GM12878 (cell line): ENCODE measurements around the gene CDC27. TPM values are rescaled to one million over a fixed set of nuclear protein-coding genes. Genes with fewer than 3 reads are reported as not detected.

Experiments
- ATAC-seq: fragments of 200-7000 bp; cut with Tn5 transposase; 3 replicates; pipeline ENCODE4 v1.9.1; 2020; ENCODE audit warnings: mild to moderate bottlenecking, moderate library complexity
- BruUV-seq: library from RNA; stranded (reverse); fragments of 400-500 nt; replicated peaks from 2 replicates; lab custom pipeline; 2021; lab: Mats Ljungman, UMichigan
- CTCF ChIA-PET: fragments of 300-600 bp; sonication (Branson Sonifier 250); formaldehyde crosslinking; extraction: SDS; loops from one replicate; lab custom pipeline; 2021; ENCODE audit warnings: inconsistent platforms; lab: Yijun Ruan, JAX
- POLR2A ChIA-PET: fragments of 350-600 bp; formaldehyde crosslinking; extraction: SDS; loops from one replicate; lab custom pipeline; 2021; ENCODE audit warnings: inconsistent platforms; lab: Charles Lee
- RAD21 ChIA-PET: fragments of 300-600 bp; sonication (Branson Sonifier 250); formaldehyde crosslinking; loops from one replicate; lab custom pipeline; 2023; ENCODE audit warnings: antibody characterized with exemption; ENCODE audit not compliant: unreplicated experiment; lab: Charles Lee
- SMC1A ChIA-PET: fragments of 300-600 bp; sonication (Branson Sonifier 250); formaldehyde crosslinking; loops from one replicate; lab custom pipeline; 2023; ENCODE audit not compliant: unreplicated experiment, uncharacterized antibody; lab: Charles Lee
- DNase-seq: peaks from one replicate; pipeline ENCODE4 v3.0.0-alpha.2; 2011; ENCODE audit warnings: low read depth, low spot score
- FAIRE-seq: peaks from 3 replicates; lab custom pipeline; 2011; peaks lifted over from hg19 to GRCh38; lab: Jason Lieb, UNC
- H2AFZ ChIP-seq: 2 replicates; pipeline ENCODE4 v1.6.0; 2011; ENCODE audit warnings: low read depth, low read length, control low read depth; ENCODE audit not compliant: control insufficient read depth
- H3K27ac ChIP-seq: 2 replicates; pipeline ENCODE4 v1.5.1; 2011; ENCODE audit warnings: control low read depth; ENCODE audit not compliant: control insufficient read depth, insufficient read depth
- H3K27me3 ChIP-seq, 2 experiments: replicated peaks in 1 of 2; 2 replicates each; pipeline versions ENCODE4 v1.6.0 to v1.6.1; 2011; ENCODE audit warnings: low read length in 1 of 2; ENCODE audit not compliant: control insufficient read depth in 2 of 2, insufficient read depth in 2 of 2
- H3K36me3 ChIP-seq, 2 experiments: 2 replicates each; pipeline ENCODE4 v1.5.1; 2011; ENCODE audit warnings: low read length in 1 of 2; ENCODE audit not compliant: control insufficient read depth in 2 of 2, insufficient read depth in 2 of 2
- H3K4me1 ChIP-seq: 2 replicates; pipeline ENCODE4 v1.6.1; 2011; ENCODE audit warnings: mild to moderate bottlenecking, low read length, moderate library complexity, mixed read lengths; ENCODE audit not compliant: control insufficient read depth, insufficient read depth
- H3K4me2 ChIP-seq: 2 replicates; pipeline ENCODE4 v1.6.0; 2011; ENCODE audit warnings: control low read depth; ENCODE audit not compliant: control insufficient read depth, insufficient read depth
- H3K4me3 ChIP-seq: fragments of 200-600 bp; sonication (generic); 2 replicates; pipeline ENCODE4 v1.5.1; 2016
- H3K79me2 ChIP-seq: 2 replicates; pipeline ENCODE4 v1.6.0; 2011; ENCODE audit warnings: low read length; ENCODE audit not compliant: control insufficient read depth, insufficient read depth
- H3K9ac ChIP-seq: 2 replicates; pipeline ENCODE4 v1.8.0; 2011; ENCODE audit warnings: low read length, control low read depth, mixed read lengths; ENCODE audit not compliant: control insufficient read depth, insufficient read depth
- H3K9me3 ChIP-seq: replicated peaks from 3 replicates; pipeline ENCODE4 v1.5.1; 2011; ENCODE audit warnings: mild to moderate bottlenecking, low read length; ENCODE audit not compliant: control insufficient read depth, insufficient read depth
- H4K20me1 ChIP-seq: 2 replicates; pipeline ENCODE4 v1.6.0; 2011; ENCODE audit not compliant: control insufficient read depth, insufficient read depth
- CHD1 ChIP-seq: IDR thresholded peaks from 2 replicates; pipeline ENCODE4 v1.6.1; 2012; ENCODE audit warnings: low read depth, low read length, improper control_type of control experiment
- IKZF1 ChIP-seq: fragments of 450-650 bp; conservative IDR thresholded peaks from 2 replicates; pipeline ENCODE4 v1.6.1; 2017; ENCODE audit warnings: antibody characterized with exemption, mild to moderate bottlenecking
- ZNF217 ChIP-seq: fragments of 450-650 bp; IDR thresholded peaks from 2 replicates; pipeline ENCODE4 v1.6.1; 2017; ENCODE audit warnings: antibody characterized with exemption, mild to moderate bottlenecking
- WGBS: methylation state at CpG from one replicate; pipeline ENCODE4 v1.1.6; 2016; ENCODE audit warnings: low lambda C conversion rate; ENCODE audit not compliant: insufficient replicate concordance, insufficient coverage; ENCODE audit errors: missing lambda C conversion rate; 5-methylcytosine and 5-hydroxymethylcytosine counted together
- in situ Hi-C: fragments of 300-500 bp; cut with MboI; formaldehyde crosslinking; loops from 9 replicates; pipeline ENCODE4 v1.14.3; 2018; ENCODE audit warnings: mixed read lengths
- intact Hi-C: fragments of 100-400 bp; cut with micrococcal nuclease; formaldehyde crosslinking; loops from one replicate; pipeline ENCODE4 v1.14.2; 2022; ENCODE audit not compliant: unreplicated experiment
- polyA plus RNA-seq, 11 experiments: library from polyadenylated mRNA; depleted of rRNA in 4 of 11; unstranded in 6 of 11; stranded (reverse) in 5 of 11; fragments of >200 nt; fragmentation: Nextera tagmentation in 4 of 11; fragmentation: Illumina TruSeq in 1 of 11; extraction: Ambion mirVana in 4 of 11; extraction: Trizol in 1 of 11; gene quantifications; 1 replicate in 1 of 11; 2 replicates in 10 of 11; pipeline versions ENCODE4 v1.2.1 to v1.2.3, GENCODE V29; 2011 to 2016; ENCODE audit warnings: inconsistent platforms in 2 of 11, missing spikeins in 2 of 11, low read depth in 1 of 11
- total RNA-seq, 4 experiments: library from RNA; depleted of rRNA in 3 of 4; stranded (reverse); fragments of >200 nt in 3 of 4; fragmentation: Illumina TruSeq in 1 of 4; extraction: Trizol in 1 of 4; gene quantifications; 2 replicates each; pipeline versions ENCODE4 v1.2.1 to v1.2.3, GENCODE V29; 2013 to 2021

The CDC27 gene
- total and polyA plus RNA-seq, 10 of the 15 experiments (the other 5 are each of a cell fraction or from before 2014, with no cell fraction given), result 23.2 to 138 (median 97.8) TPM

DNA sequence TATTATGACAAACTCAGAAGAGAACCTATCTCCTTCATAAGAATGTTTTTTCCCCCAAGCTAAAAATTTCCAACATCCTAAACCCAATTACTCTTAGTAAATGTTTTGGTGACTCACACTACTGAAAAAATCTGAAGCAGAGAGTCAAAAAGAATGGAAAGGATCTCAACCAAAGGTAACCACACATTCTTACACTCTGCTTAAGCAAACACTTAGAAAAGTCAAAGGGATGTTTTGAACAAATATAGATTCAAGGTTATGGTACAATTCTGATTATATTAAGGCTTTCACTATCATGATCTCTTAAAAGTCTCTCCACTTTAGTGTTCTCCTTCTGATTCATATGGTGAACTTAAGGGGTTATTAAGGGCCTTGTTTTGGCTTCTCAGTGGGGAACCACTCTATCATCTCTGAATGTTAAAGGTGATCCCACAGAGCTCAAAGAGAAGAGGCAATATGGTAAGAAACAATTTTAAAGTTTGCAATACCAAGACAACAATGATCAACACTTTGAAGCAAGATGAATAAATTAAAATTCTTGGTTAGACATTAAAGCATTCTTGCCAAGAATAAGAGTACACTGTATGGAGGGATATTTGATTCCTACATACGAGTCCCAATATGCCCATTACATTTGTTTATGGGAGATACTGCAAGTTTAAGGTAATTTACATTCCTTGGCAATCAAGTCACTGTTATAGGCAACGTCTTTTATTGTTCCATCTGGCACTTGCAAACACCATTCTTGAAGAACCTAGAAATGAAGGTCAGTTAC lies 69.2 kb downstream of the CDC27 start:
- Histone ChIP-seq H3K9me3 (no peaks in the 10 kb centered on the region), H3K79me2 (no peaks in the 10 kb centered on the region), H3K36me3 (peaks cover 2 to 14% of the 10 kb centered on the region in 2 experiments; a peak in 2 of 4 replicates), H3K9ac (no peak overlapping the region), H3K27me3 (no peaks in the 10 kb centered on the region), H3K4me2 (no peak overlapping the region), H3K27ac (no peak overlapping the region), H3K4me3 (no peak overlapping the region), H4K20me1 (no peaks in the 10 kb centered on the region), H3K4me1 (no peaks in the 10 kb centered on the region), H2AFZ (no peak overlapping the region)
- ChIA-PET SMC1A (interaction anchor here (1.4 kb wide), 1 partner anchor 16 kb away, joined by 5 read pairs; no protein-coding TSS in a partner anchor), RAD21 (interaction anchor here (0.6 kb wide), 1 partner anchor 228 kb away, joined by 4 read pairs; no protein-coding TSS in a partner anchor), POLR2A (interaction anchor here (1.1 kb wide), 1 partner anchor 130 kb away, joined by 3 read pairs; no protein-coding TSS in a partner anchor), CTCF (no interaction called here)
- WGBS, result 96% methylated on average over 2 of the region's 2 CpGs
- intact Hi-C loops (no loop called here), in situ Hi-C loops (no loop called here)
- ATAC-seq, result no peak
- DNase-seq, result no peak
- BruUV-seq, result no TSS peak
- no peak for TF ChIP-seq CHD1
- FAIRE-seq, result no peak

DNA sequence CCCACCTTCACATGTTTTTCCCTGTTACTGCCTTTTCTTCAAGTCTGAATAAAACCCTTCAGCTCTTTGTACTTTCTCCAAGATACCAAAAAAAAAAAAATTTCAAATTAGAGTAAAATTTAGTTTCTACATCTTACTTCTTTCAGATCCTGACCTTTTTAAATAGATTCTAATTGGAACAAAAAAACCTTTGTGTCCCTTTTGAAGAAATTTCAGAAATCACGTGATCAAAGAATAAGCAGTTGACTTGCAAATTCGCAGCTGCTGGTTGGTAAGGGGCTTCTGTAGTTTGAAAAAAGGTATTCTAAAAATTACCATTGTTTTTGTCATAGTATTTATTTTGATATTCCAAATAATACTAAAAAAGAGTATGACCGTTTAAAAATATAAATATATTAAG lies 71.7 kb downstream of the CDC27 start:
- BruUV-seq, result no TSS peak
- RAD21 ChIA-PET, result no interaction called here
- POLR2A ChIA-PET, result interaction anchor here (0.6 to 0.7 kb wide), 2 partner anchors 31 to 699 kb away, joined by 3 read pairs; no protein-coding TSS in a partner anchor
- DNase-seq (no peak), FAIRE-seq (no peak), ATAC-seq (no peak)
- Histone ChIP-seq H3K4me2 (no peak overlapping the region), H3K79me2 (no peaks in the 10 kb centered on the region), H3K9me3 (no peaks in the 10 kb centered on the region), H4K20me1 (no peaks in the 10 kb centered on the region), H3K4me1 (no peaks in the 10 kb centered on the region), H3K4me3 (no peak overlapping the region), H3K27ac (no peak overlapping the region), H2AFZ (no peak overlapping the region), H3K27me3 (no peaks in the 10 kb centered on the region), H3K36me3 (peaks cover 2 to 11% of the 10 kb centered on the region in 2 experiments; a peak in 2 of 4 replicates), H3K9ac (no peak overlapping the region)
- 93% methylated on average over 3 of the region's 3 CpGs for WGBS
- CTCF ChIA-PET, result no interaction called here
- in situ Hi-C loops (no loop called here), intact Hi-C loops (no loop called here)
- TF ChIP-seq IKZF1 (no peak), ZNF217 (no peak)
- SMC1A ChIA-PET, result interaction anchor here (0.7 to 1.3 kb wide), 4 partner anchors 11 to 114 kb away, joined by 3 to 5 read pairs (median 4); no protein-coding TSS in a partner anchor
